OCI-LY1 (cell line): ENCODE data around the gene NCSTN.

Source experiments
- H2AFZ ChIP-seq: fragments of 200-600 bp; sonication (generic), shearing (Covaris generic); 2 replicates; pipeline ENCODE4 v1.6.0; 2014; ENCODE audit warnings: antibody characterized with exemption, mild to moderate bottlenecking, low read length
- H3F3A ChIP-seq: fragments of 200-600 bp; sonication (generic), shearing (Covaris generic); 2 replicates; pipeline ENCODE4 v1.6.0; 2014; ENCODE audit warnings: mild to moderate bottlenecking, antibody characterized with exemption, low read length, moderate library complexity; ENCODE audit not compliant: insufficient read depth
- H3K27ac ChIP-seq: fragments of 200-600 bp; sonication (generic); 2 replicates; pipeline ENCODE4 v1.5.1; 2014; ENCODE audit warnings: low read length, mixed run types, mild to moderate bottlenecking, low read depth; ENCODE audit not compliant: poor library complexity, severe bottlenecking
- H3K27me3 ChIP-seq: fragments of 200-600 bp; sonication (generic); 2 replicates; pipeline ENCODE4 v1.6.0; 2014; ENCODE audit warnings: antibody characterized with exemption, mild to moderate bottlenecking, low read length, moderate library complexity; ENCODE audit not compliant: insufficient read depth
- H3K36me3 ChIP-seq: fragments of 200-600 bp; sonication (generic); 2 replicates; pipeline ENCODE4 v1.6.1; 2014; ENCODE audit warnings: mild to moderate bottlenecking, antibody characterized with exemption, low read length, moderate library complexity, mixed read lengths; ENCODE audit not compliant: insufficient read depth
- H3K4me1 ChIP-seq: fragments of 200-600 bp; sonication (generic); 2 replicates; pipeline ENCODE4 v1.5.1; 2014; ENCODE audit warnings: mild to moderate bottlenecking, low read length, moderate library complexity; ENCODE audit not compliant: insufficient read depth, severe bottlenecking
- H3K4me2 ChIP-seq: fragments of 200-600 bp; sonication (generic), shearing (Covaris generic); 2 replicates; pipeline ENCODE4 v1.6.1; 2014; ENCODE audit warnings: low read length
- H3K4me3 ChIP-seq: fragments of 200-600 bp; sonication (generic); 2 replicates; pipeline ENCODE4 v1.5.1; 2014; ENCODE audit warnings: low read length, low read depth, mild to moderate bottlenecking, mixed read lengths; ENCODE audit not compliant: poor library complexity, severe bottlenecking
- H3K79me2 ChIP-seq: fragments of 200-600 bp; shearing (Covaris generic); 2 replicates; pipeline ENCODE4 v1.6.1; 2016; ENCODE audit warnings: mixed run types, low read length, mixed read lengths; ENCODE audit not compliant: insufficient read depth
- H3K9ac ChIP-seq: fragments of 200-600 bp; sonication (generic), shearing (Covaris generic); 2 replicates; pipeline ENCODE4 v1.6.1; 2014; ENCODE audit warnings: mild to moderate bottlenecking, low read length, mixed read lengths
- H3K9me2 ChIP-seq: fragments of 200-600 bp; sonication (generic), shearing (Covaris generic); 2 replicates; pipeline ENCODE4 v1.6.1; 2014; ENCODE audit warnings: low read depth, mild to moderate bottlenecking, low read length, mixed read lengths
- H3K9me3 ChIP-seq: fragments of 200-600 bp; shearing (Covaris generic); 2 replicates; pipeline ENCODE4 v1.6.1; 2014; ENCODE audit warnings: low read length, mixed read lengths
- H4K20me1 ChIP-seq: fragments of 200-600 bp; sonication (generic), shearing (Covaris generic); 2 replicates; pipeline ENCODE4 v1.6.0; 2016; ENCODE audit warnings: mild to moderate bottlenecking, low read length; ENCODE audit not compliant: insufficient read depth
- CTCF ChIP-seq: fragments of 200-600 bp; sonication (generic), shearing (Covaris generic); IDR thresholded peaks from 2 replicates; pipeline ENCODE4 v1.5.1; 2017; ENCODE audit warnings: mild to moderate bottlenecking, antibody characterized with exemption, low read length, moderate library complexity, mixed read lengths
- EZH2 ChIP-seq: fragments of 200-600 bp; sonication (generic), shearing (Covaris generic); IDR thresholded peaks from 2 replicates; pipeline ENCODE4 v1.8.0; 2017; ENCODE audit warnings: borderline replicate concordance, mixed run types, mild to moderate bottlenecking, antibody characterized with exemption, low read length, moderate library complexity, mixed read lengths

NCSTN gene

GRCh38 chr1:160360227-160360695, 17.1 kb downstream of the NCSTN start:
- H3K36me3 ChIP-seq: peaks cover 57% of the 10 kb centered on the region
- H2AFZ ChIP-seq: no peak overlapping the region
- H3K4me2 ChIP-seq: no peak overlapping the region
- no peak overlapping the region for H3K4me3 ChIP-seq
- no peak overlapping the region for H3K9ac ChIP-seq
- no peaks in the 10 kb centered on the region for H3K4me1 ChIP-seq
- no peak overlapping the region for H3K27ac ChIP-seq
- no peaks in the 10 kb centered on the region for H3K9me2 ChIP-seq
- H3K27me3 ChIP-seq: no peaks in the 10 kb centered on the region
- no peaks in the 10 kb centered on the region for H3F3A ChIP-seq
- no peaks in the 10 kb centered on the region for H3K79me2 ChIP-seq
- H3K9me3 ChIP-seq: no peaks in the 10 kb centered on the region
- no peaks in the 10 kb centered on the region for H4K20me1 ChIP-seq
- TF ChIP-seq CTCF (no peak), EZH2 (no peak)

GRCh38 chr1:160361199-160361598, 18.0 kb downstream of the NCSTN start:
- TF ChIP-seq EZH2: no peak
- TF ChIP-seq CTCF: no peak
- Histone ChIP-seq H2AFZ (no peak overlapping the region), H3K27ac (no peak overlapping the region), H3K9ac (no peak overlapping the region), H3K4me2 (no peak overlapping the region), H3K27me3 (no peaks in the 10 kb centered on the region), H3F3A (no peaks in the 10 kb centered on the region), H3K9me2 (no peaks in the 10 kb centered on the region), H4K20me1 (no peaks in the 10 kb centered on the region), H3K79me2 (no peaks in the 10 kb centered on the region), H3K4me1 (no peaks in the 10 kb centered on the region), H3K4me3 (no peak overlapping the region), H3K36me3 (peaks cover 47% of the 10 kb centered on the region), H3K9me3 (no peaks in the 10 kb centered on the region)

DNA sequence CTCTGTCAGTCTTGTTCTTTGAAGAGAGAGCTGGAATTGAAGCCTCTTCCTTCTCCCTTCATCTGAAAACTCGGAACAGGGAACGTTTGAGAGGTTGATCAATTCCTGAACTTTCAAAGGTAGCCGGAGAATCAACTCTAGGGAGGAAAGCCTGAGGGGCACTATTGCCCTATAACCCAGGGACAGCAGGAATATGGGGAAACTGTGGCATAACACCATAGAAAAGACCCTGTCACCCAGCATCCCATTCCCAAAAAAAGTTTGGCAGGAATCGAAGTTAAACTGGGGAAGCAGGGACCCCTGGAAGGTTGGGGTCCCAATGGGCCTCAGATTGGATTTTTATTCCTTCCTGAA, 18.6 kb downstream of the NCSTN start:
- Histone ChIP-seq H2AFZ (no peak overlapping the region), H3F3A (no peaks in the 10 kb centered on the region), H3K4me1 (no peaks in the 10 kb centered on the region), H3K9me3 (no peaks in the 10 kb centered on the region), H3K36me3 (peaks cover 41% of the 10 kb centered on the region), H3K9ac (no peak overlapping the region), H3K79me2 (no peaks in the 10 kb centered on the region), H3K9me2 (no peaks in the 10 kb centered on the region), H4K20me1 (no peaks in the 10 kb centered on the region), H3K4me2 (no peak overlapping the region), H3K4me3 (no peak overlapping the region), H3K27ac (no peak overlapping the region), H3K27me3 (no peaks in the 10 kb centered on the region)
- TF ChIP-seq CTCF (no peak), EZH2 (no peak)
